H9 (cell line): Measurements from ENCODE around the gene NOP16. TPM values are rescaled to one million over a fixed set of nuclear protein-coding genes. Genes with fewer than 3 reads are reported as not detected.

ENCODE experiments used
- DNase-seq: peaks from one replicate; pipeline ENCODE4 v3.0.0-alpha.2; 2017
- H2AFZ ChIP-seq: one replicate; pipeline ENCODE4 v1.6.1; 2013; ENCODE audit warnings: mild to moderate bottlenecking, low read length, control low read depth, moderate library complexity
- H2AK5ac ChIP-seq: 2 replicates; pipeline ENCODE4 v1.6.1; 2013; ENCODE audit warnings: low read length, control low read depth, mixed read lengths; ENCODE audit not compliant: insufficient read length
- H2BK120ac ChIP-seq: one replicate; pipeline ENCODE4 v1.6.1; 2013; ENCODE audit warnings: low read depth, mild to moderate bottlenecking, low read length, control low read depth, inconsistent platforms; ENCODE audit not compliant: poor library complexity, severe bottlenecking
- H2BK12ac ChIP-seq: 2 replicates; pipeline ENCODE4 v1.6.1; 2013; ENCODE audit warnings: low read length, control low read depth, mixed read lengths, low read depth; ENCODE audit not compliant: insufficient read length
- H2BK15ac ChIP-seq: 2 replicates; pipeline ENCODE4 v1.6.1; 2013; ENCODE audit warnings: low read depth, low read length, control low read depth
- H2BK20ac ChIP-seq: one replicate; pipeline ENCODE4 v1.6.1; 2013; ENCODE audit warnings: low read depth, mild to moderate bottlenecking, low read length, control low read depth, inconsistent platforms; ENCODE audit not compliant: poor library complexity, severe bottlenecking
- H2BK5ac ChIP-seq: 2 replicates; pipeline ENCODE4 v1.6.1; 2013; ENCODE audit warnings: low read length, control low read depth, mixed read lengths; ENCODE audit not compliant: insufficient read length
- H3K14ac ChIP-seq: 2 replicates; pipeline ENCODE4 v1.6.1; 2013; ENCODE audit warnings: low read length, control low read depth; ENCODE audit not compliant: insufficient read depth
- H3K18ac ChIP-seq: 2 replicates; pipeline ENCODE4 v1.6.1; 2013; ENCODE audit warnings: low read depth, mild to moderate bottlenecking, mixed read lengths, low read length, control low read depth; ENCODE audit not compliant: insufficient read length
- H3K23ac ChIP-seq: 2 replicates; pipeline ENCODE4 v1.6.1; 2013; ENCODE audit warnings: low read length, control low read depth, mixed read lengths, low read depth; ENCODE audit not compliant: insufficient read length
- H3K23me2 ChIP-seq: 2 replicates; pipeline ENCODE4 v1.6.1; 2013; ENCODE audit warnings: low read depth, mild to moderate bottlenecking, mixed read lengths, low read length, control low read depth; ENCODE audit not compliant: insufficient read length, poor library complexity, severe bottlenecking
- H3K27ac ChIP-seq: 2 replicates; pipeline ENCODE4 v1.5.1; 2013; ENCODE audit warnings: low read length, control low read depth, mixed read lengths, low read depth; ENCODE audit not compliant: insufficient read length
- H3K27me3 ChIP-seq: 2 replicates; pipeline ENCODE4 v1.6.1; 2013; ENCODE audit warnings: low read length, control low read depth, inconsistent platforms; ENCODE audit not compliant: insufficient read depth
- H3K4ac ChIP-seq: 2 replicates; pipeline ENCODE4 v1.6.1; 2013; ENCODE audit warnings: low read depth, mild to moderate bottlenecking, control low read depth, inconsistent platforms, low read length, moderate library complexity
- H3K4me1 ChIP-seq: 2 replicates; pipeline ENCODE4 v1.6.1; 2013; ENCODE audit warnings: low read length, control low read depth, inconsistent platforms; ENCODE audit not compliant: insufficient read depth
- H3K4me2 ChIP-seq: 2 replicates; pipeline ENCODE4 v1.6.1; 2013; ENCODE audit warnings: low read length, control low read depth, mixed read lengths; ENCODE audit not compliant: insufficient read length, insufficient read depth
- H3K56ac ChIP-seq: 2 replicates; pipeline ENCODE4 v1.6.1; 2013; ENCODE audit warnings: low read depth, mild to moderate bottlenecking, mixed read lengths, low read length, control low read depth; ENCODE audit not compliant: insufficient read length
- H3K79me1 ChIP-seq: 2 replicates; pipeline ENCODE4 v1.6.1; 2013; ENCODE audit warnings: low read depth, mild to moderate bottlenecking, moderate library complexity, low read length, control low read depth, inconsistent platforms; ENCODE audit not compliant: insufficient read depth, poor library complexity, severe bottlenecking
- H3K79me2 ChIP-seq: 2 replicates; pipeline ENCODE4 v1.6.1; 2013; ENCODE audit warnings: low read length, control low read depth, inconsistent platforms; ENCODE audit not compliant: insufficient read depth
- H3K9ac ChIP-seq: 2 replicates; pipeline ENCODE4 v1.6.1; 2013; ENCODE audit warnings: low read length, control low read depth, mixed read lengths; ENCODE audit not compliant: insufficient read length; ENCODE audit errors: extremely low read depth
- H3K9me3 ChIP-seq: one replicate; pipeline ENCODE4 v1.6.1; 2013; ENCODE audit warnings: low read depth, low read length, inconsistent platforms; ENCODE audit not compliant: control insufficient read depth
- H3T11ph ChIP-seq: one replicate; pipeline ENCODE4 v1.6.1; 2013; ENCODE audit warnings: mild to moderate bottlenecking, low read length, control low read depth, inconsistent platforms
- H4K20me1 ChIP-seq: one replicate; pipeline ENCODE4 v1.6.1; 2013; ENCODE audit not compliant: control insufficient read depth, insufficient read length, insufficient read depth
- H4K5ac ChIP-seq: 2 replicates; pipeline ENCODE4 v1.6.1; 2013; ENCODE audit warnings: low read depth, mild to moderate bottlenecking, mixed read lengths, low read length, control low read depth; ENCODE audit not compliant: insufficient read length
- H4K8ac ChIP-seq: replicated peaks from 2 replicates; pipeline ENCODE4 v1.6.1; 2013; ENCODE audit warnings: low read length, control low read depth, mixed read lengths, low read depth; ENCODE audit not compliant: insufficient read length
- H4K91ac ChIP-seq: 2 replicates; pipeline ENCODE4 v1.6.1; 2013; ENCODE audit warnings: low read depth, mild to moderate bottlenecking, moderate library complexity, mixed read lengths, low read length, control low read depth; ENCODE audit not compliant: insufficient read length
- H3K27ac Mint-ChIP-seq, 3 experiments: 2 replicates in 2 of 3; 3 replicates in 1 of 3; pipeline ENCODE4 v1.8.0; 2020 to 2021; ENCODE audit warnings: mixed read lengths in 3 of 3, mild to moderate bottlenecking in 1 of 3, moderate library complexity in 1 of 3
- H3K27me3 Mint-ChIP-seq: 2 replicates; pipeline ENCODE4 v1.8.0; 2021; ENCODE audit warnings: low read depth, mild to moderate bottlenecking, moderate library complexity, mixed read lengths
- H3K36me3 Mint-ChIP-seq, 3 experiments: 2 replicates in 2 of 3; 3 replicates in 1 of 3; pipeline ENCODE4 v1.8.0; 2020 to 2021; ENCODE audit warnings: low read depth in 3 of 3, mixed read lengths in 3 of 3; ENCODE audit not compliant: insufficient read depth in 1 of 3
- H3K4me1 Mint-ChIP-seq, 2 experiments: 2 replicates each; pipeline ENCODE4 v1.8.0; 2020; ENCODE audit warnings: mixed read lengths in 2 of 2
- H3K4me3 Mint-ChIP-seq, 2 experiments: 2 replicates in 1 of 2; 3 replicates in 1 of 2; pipeline ENCODE4 v1.8.0; 2020 to 2021; ENCODE audit warnings: mild to moderate bottlenecking in 2 of 2, mixed read lengths in 2 of 2, moderate library complexity in 1 of 2
- H3K9me3 Mint-ChIP-seq, 2 experiments: 2 replicates in 1 of 2; 3 replicates in 1 of 2; pipeline ENCODE4 v1.8.0; 2020; ENCODE audit warnings: mild to moderate bottlenecking in 2 of 2, mixed read lengths in 2 of 2, moderate library complexity in 1 of 2
- WGBS: extraction: QIAGEN DNeasy Blood & Tissue Kit; methylation state at CpG from one replicate; pipeline ENCODE4 v1.1.7; 2013; ENCODE audit warnings: missing lambda C conversion rate, low lambda C conversion rate, mixed read lengths; ENCODE audit not compliant: insufficient read length; ENCODE audit errors: extremely low coverage; 5-methylcytosine and 5-hydroxymethylcytosine counted together
- total RNA-seq: library from RNA; stranded (reverse); gene quantifications from 2 replicates; pipeline ENCODE4 v1.2.1, GENCODE V29; 2021
- TF ChIP-seq, protein P1 (sequence below): fragments of 200-600 bp; sonication (generic); conservative IDR thresholded peaks from 3 replicates; pipeline ENCODE4 v1.8.0; 2021; ENCODE audit warnings: antibody characterized with exemption, mild to moderate bottlenecking

Gene NOP16
- total RNA-seq, 1 experiment from 2014 or later, result 114 TPM

DNA sequence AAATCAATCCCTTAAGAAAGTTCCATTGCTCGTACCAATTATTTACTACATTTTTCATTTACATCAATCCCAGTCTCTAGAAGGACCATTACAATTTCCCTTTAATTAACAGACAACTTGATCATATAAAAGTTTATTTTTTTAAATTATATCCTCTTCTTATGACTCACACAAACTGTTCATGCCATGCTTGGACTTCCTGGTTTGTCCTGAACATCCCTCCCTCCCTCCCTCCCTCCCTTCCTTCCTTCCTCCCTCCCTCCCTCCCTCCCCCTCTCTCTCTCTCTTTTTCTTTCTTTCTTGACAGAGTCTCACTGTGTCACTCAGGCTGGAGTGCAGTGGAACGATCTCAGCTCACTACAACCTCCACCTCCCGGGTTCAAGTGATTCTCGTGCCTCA, 39.6 kb upstream of the NOP16 start:
- Histone ChIP-seq H3K23me2 (no peaks in the 10 kb centered on the region), H3K4me1 (no peaks in the 10 kb centered on the region), H2AK5ac (no peak overlapping the region), H4K91ac (no peak overlapping the region), H3K27me3 (no peaks in the 10 kb centered on the region), H3K27ac (no peak overlapping the region), H4K5ac (no peak overlapping the region), H2AFZ (no peak overlapping the region), H3K9ac (no peak overlapping the region), H3K18ac (no peak overlapping the region), H2BK20ac (no peak overlapping the region), H3K23ac (no peak overlapping the region), H4K20me1 (no peaks in the 10 kb centered on the region), H2BK12ac (no peak overlapping the region), H3K4ac (no peak overlapping the region), H3K9me3 (no peaks in the 10 kb centered on the region), H3T11ph (no peak overlapping the region), H2BK5ac (no peak overlapping the region), H3K79me2 (no peaks in the 10 kb centered on the region), H3K79me1 (no peaks in the 10 kb centered on the region), H4K8ac (no peak overlapping the region), H2BK15ac (no peak overlapping the region), H3K4me2 (no peak overlapping the region), H3K56ac (no peak overlapping the region), H2BK120ac (no peak overlapping the region), H3K14ac (no peak overlapping the region)
- Mint-ChIP-seq H3K9me3 (peaks cover 29 to 34% of the 10 kb centered on the region in 2 experiments), H3K27ac (peak overlapping the region in 1 of 3 experiments; percentile 67; a peak in 1 of 7 replicates), H3K4me1 (no peaks in the 10 kb centered on the region; a peak in 1 of 4 replicates), H3K4me3 (no peak overlapping the region), H3K36me3 (peaks cover 4 to 13% (median 8%) of the 10 kb centered on the region in 3 experiments; a peak in 5 of 7 replicates), H3K27me3 (peaks cover 7% of the 10 kb centered on the region)
- TF ChIP-seq, protein P1, sequence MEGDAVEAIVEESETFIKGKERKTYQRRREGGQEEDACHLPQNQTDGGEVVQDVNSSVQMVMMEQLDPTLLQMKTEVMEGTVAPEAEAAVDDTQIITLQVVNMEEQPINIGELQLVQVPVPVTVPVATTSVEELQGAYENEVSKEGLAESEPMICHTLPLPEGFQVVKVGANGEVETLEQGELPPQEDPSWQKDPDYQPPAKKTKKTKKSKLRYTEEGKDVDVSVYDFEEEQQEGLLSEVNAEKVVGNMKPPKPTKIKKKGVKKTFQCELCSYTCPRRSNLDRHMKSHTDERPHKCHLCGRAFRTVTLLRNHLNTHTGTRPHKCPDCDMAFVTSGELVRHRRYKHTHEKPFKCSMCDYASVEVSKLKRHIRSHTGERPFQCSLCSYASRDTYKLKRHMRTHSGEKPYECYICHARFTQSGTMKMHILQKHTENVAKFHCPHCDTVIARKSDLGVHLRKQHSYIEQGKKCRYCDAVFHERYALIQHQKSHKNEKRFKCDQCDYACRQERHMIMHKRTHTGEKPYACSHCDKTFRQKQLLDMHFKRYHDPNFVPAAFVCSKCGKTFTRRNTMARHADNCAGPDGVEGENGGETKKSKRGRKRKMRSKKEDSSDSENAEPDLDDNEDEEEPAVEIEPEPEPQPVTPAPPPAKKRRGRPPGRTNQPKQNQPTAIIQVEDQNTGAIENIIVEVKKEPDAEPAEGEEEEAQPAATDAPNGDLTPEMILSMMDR, result no peak
- DNase-seq, result no peak
- WGBS, result no CpG with 5 or more reads among the region's 4 CpGs
